ENCODE results near the gene DYRK1A. TPM values are rescaled to one million over a fixed set of nuclear protein-coding genes. Genes with fewer than 3 reads are reported as not detected.
A peak's percentile ranks its signal among the peaks of the same experiment; 100 is the strongest.

The DYRK1A gene
- total RNA-seq, 2 experiments from 2014 or later, result 47.6 to 51.1 TPM

DNA sequence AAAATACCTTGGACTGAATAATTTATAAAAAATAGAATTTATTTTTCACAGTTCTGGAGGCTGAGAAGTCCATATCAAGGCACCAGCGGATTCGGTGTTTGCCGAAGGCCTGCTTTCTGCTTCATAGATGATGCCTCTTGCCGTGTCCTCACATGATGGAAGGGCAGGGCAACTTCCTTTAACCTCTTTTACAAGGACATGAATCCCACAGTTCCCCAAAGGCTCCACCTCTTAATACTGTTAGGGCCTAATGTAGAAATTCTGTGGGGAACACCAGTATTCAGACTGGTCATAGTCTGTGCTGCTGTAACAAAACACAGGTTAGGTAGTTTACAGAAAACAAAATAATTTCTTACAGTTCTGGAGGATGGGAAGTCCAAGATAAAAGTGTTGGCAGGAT, 25.9 kb downstream of the DYRK1A start:
- Mint-ChIP-seq H3K9me3 (no peaks in the 10 kb centered on the region), H3K4me3 (no peak overlapping the region), H3K27ac (peak overlapping the region; percentile 13), H3K4me1 (ENCODE audit: low read depth) (peaks cover 82% of the 10 kb centered on the region), H3K36me3 (no peaks in the 10 kb centered on the region), H3K27me3 (no peaks in the 10 kb centered on the region)
- CTCF ChIA-PET, result interaction anchor here (1.8 kb wide), 1 partner anchor 10 kb away, joined by 8 read pairs; no protein-coding TSS in a partner anchor
- intact Hi-C loops (cut with micrococcal nuclease), result no loop called here
- POLR2A ChIA-PET, result no interaction called here
- DNase-seq, result no peak

DNA sequence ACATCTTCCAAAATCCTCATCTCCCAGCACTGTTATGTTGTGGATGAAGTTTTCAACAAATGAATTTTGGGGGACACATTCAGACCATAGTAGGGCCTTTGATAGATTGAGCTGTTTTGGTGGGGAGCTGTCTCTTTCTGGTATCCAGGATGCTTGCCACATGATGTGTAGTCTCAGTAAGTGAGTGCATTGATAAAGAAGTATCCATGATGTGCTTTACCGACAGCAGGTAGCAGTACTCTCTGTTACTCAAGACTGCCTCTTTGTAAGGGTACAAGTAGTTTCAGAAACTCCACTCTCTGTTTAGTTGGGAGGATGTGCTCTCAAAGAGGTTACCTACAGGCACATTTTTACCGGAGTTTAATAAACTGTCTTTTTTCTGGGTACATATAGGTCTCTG, 26.5 kb downstream of the DYRK1A start:
- no peak for DNase-seq
- peak overlapping the region; percentile 42 for H3K27ac Mint-ChIP-seq
- intact Hi-C loops (cut with micrococcal nuclease), result no loop called here
- H3K4me3 Mint-ChIP-seq, result no peak overlapping the region
- ChIA-PET POLR2A (no interaction called here), CTCF (no interaction called here)
- no peaks in the 10 kb centered on the region for H3K9me3 Mint-ChIP-seq
- H3K4me1 Mint-ChIP-seq (ENCODE audit: low read depth), result peaks cover 80% of the 10 kb centered on the region
- H3K27me3 Mint-ChIP-seq, result no peaks in the 10 kb centered on the region
- no peaks in the 10 kb centered on the region for H3K36me3 Mint-ChIP-seq

DNA sequence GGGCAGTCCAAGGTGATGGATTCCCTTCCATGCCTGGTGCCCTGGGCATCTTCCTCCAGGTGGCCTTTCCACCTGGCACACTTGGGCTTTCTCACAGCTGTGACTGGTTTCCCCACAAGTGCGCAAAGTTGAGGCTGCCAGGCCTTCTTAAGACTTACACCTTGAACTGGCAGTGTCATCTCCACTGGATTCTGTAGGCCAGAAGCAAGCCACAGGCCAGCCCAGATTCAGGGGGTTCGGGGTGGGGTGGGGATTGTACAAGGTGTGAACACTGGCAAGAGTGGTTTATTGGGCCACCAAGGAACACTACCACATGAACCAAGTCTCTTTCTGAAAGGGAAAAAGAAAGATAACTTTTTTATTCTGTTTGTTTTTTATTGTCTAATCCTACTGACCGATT, 27.2 kb downstream of the DYRK1A start:
- DNase-seq, result no peak
- Mint-ChIP-seq H3K4me3 (no peak overlapping the region), H3K27ac (no peak overlapping the region), H3K4me1 (ENCODE audit: low read depth) (peaks cover 79% of the 10 kb centered on the region), H3K9me3 (no peaks in the 10 kb centered on the region), H3K27me3 (no peaks in the 10 kb centered on the region), H3K36me3 (no peaks in the 10 kb centered on the region)
- POLR2A ChIA-PET, result no interaction called here
- CTCF ChIA-PET, result no interaction called here
- intact Hi-C loops (cut with micrococcal nuclease), result no loop called here

DNA sequence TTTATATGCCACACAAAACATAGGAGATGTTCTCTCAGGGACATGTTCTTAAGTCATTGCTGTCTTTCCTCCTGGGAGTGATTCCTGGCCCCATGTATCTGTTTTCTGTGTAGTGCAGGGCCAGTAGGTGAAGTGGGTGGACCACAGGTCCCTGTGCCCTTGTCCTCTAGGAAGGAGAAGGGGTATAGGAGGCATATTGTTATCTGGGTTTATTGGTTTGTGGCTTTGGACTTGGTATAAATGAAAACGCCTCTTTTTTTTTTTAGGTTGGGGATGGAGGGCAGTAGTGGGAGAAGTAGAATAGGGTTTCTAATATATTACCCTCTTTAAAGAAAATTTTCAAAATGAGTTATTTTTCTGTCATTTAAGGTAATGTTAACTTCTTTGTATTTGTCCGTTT, 29.4 kb downstream of the DYRK1A start:
- Mint-ChIP-seq H3K27ac (no peak overlapping the region), H3K36me3 (peaks cover 3% of the 10 kb centered on the region), H3K9me3 (peaks cover 4% of the 10 kb centered on the region), H3K4me3 (no peak overlapping the region), H3K27me3 (no peaks in the 10 kb centered on the region), H3K4me1 (ENCODE audit: low read depth) (peaks cover 76% of the 10 kb centered on the region)
- intact Hi-C loops (cut with micrococcal nuclease), result no loop called here
- POLR2A ChIA-PET, result no interaction called here
- DNase-seq, result no peak
- CTCF ChIA-PET, result no interaction called here

DNA sequence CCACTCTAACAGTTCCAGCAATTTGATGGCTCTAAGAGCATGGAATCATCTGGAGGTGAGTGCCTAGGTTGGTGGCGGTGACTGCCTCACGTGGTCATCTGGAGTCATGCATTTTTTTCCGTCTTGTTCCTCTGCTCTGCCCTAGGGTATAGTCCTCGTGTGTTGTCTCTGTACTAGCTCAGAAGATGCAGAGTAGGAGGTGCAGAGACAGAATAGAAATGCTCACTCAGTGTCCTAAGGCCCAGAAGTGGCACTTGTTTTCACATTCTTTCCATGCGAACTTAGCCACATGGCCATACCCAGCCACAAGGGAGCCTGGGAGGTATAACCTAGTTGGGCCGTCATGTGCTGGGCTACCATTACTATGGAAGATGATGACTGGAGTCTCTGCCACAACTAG, 30.3 kb downstream of the DYRK1A start:
- Mint-ChIP-seq H3K4me3 (no peak overlapping the region), H3K27ac (no peak overlapping the region), H3K9me3 (peaks cover 7% of the 10 kb centered on the region), H3K27me3 (no peaks in the 10 kb centered on the region), H3K4me1 (ENCODE audit: low read depth) (peaks cover 72% of the 10 kb centered on the region), H3K36me3 (peaks cover 5% of the 10 kb centered on the region)
- DNase-seq, result no peak
- ChIA-PET CTCF (interaction anchor here (1.0 kb wide), 1 partner anchor 15 kb away, joined by 3 read pairs; no protein-coding TSS in a partner anchor), POLR2A (no interaction called here)
- intact Hi-C loops (cut with micrococcal nuclease), result no loop called here

DNA sequence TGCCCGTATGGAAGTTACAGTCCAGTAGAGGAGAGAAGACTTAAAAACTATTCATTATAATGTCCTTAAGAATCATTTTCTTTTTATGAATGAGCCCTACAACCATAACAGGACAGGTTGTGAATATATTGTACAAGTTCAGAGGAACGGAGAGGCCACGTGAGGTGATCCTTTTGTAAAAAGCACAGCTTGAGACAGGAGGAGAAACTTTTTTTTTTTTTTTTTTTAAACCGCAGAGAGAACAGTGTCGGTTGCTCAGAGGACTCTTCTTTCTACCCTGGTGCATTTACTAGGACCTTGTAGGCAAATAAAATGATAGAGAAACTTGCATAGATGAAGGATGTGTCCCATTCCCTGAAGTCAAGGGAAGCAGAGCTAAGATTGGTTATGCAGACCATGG, 32.1 kb downstream of the DYRK1A start:
- no peak for DNase-seq
- CTCF ChIA-PET, result no interaction called here

DNA sequence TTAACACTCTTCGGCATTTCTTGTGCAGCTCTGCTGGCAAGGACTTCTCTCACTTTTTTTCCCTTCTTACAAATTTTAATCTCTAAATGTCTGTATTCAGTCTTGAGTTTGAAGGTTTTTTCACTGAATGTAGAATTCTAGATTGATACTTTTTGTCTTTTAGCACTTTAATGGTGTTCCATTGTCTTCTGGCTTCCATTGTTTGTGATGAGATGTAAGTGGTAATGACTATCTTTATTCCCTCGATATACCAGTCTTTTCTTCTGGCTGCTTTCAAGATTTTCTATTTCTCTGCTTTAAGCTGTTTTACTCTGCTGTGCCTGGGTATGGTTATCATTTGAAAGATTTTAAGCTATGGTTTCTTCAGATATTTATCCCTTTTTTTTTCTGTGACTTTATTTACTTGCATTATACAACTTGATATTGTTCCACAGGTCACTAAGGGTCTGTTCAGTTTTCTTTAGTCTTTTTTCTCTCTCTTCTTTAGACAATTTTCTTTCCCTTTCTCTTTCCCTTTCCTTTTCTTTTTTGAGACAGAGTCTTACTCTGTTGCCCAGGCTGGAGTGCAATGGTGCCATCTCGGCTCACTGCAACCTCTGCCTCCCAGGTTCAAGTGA, 35.8 kb downstream of the DYRK1A start:
- Mint-ChIP-seq H3K4me3 (no peak overlapping the region), H3K9me3 (peaks cover 15% of the 10 kb centered on the region), H3K27me3 (no peaks in the 10 kb centered on the region), H3K4me1 (ENCODE audit: low read depth) (peaks cover 76% of the 10 kb centered on the region), H3K36me3 (peaks cover 15% of the 10 kb centered on the region), H3K27ac (no peak overlapping the region)
- CTCF ChIA-PET, result interaction anchor here (1.5 kb wide), 1 partner anchor 16 kb away, joined by 7 read pairs; no protein-coding TSS in a partner anchor
- POLR2A ChIA-PET, result interaction anchor here (1.3 kb wide), 1 partner anchor 161 kb away, joined by 3 read pairs; no protein-coding TSS in a partner anchor
- intact Hi-C loops (cut with micrococcal nuclease), result no loop called here
- no peak for DNase-seq

More for the DNA sequence above, 32.1 kb downstream of the DYRK1A start:
- H3K9me3 Mint-ChIP-seq, result peaks cover 15% of the 10 kb centered on the region
- peaks cover 71% of the 10 kb centered on the region for H3K4me1 Mint-ChIP-seq (ENCODE audit: low read depth)
- POLR2A ChIA-PET, result no interaction called here
- no peak overlapping the region for H3K27ac Mint-ChIP-seq
- H3K36me3 Mint-ChIP-seq, result peaks cover 15% of the 10 kb centered on the region
- intact Hi-C loops (cut with micrococcal nuclease), result no loop called here
- no peaks in the 10 kb centered on the region for H3K27me3 Mint-ChIP-seq
- H3K4me3 Mint-ChIP-seq, result no peak overlapping the region

DNA sequence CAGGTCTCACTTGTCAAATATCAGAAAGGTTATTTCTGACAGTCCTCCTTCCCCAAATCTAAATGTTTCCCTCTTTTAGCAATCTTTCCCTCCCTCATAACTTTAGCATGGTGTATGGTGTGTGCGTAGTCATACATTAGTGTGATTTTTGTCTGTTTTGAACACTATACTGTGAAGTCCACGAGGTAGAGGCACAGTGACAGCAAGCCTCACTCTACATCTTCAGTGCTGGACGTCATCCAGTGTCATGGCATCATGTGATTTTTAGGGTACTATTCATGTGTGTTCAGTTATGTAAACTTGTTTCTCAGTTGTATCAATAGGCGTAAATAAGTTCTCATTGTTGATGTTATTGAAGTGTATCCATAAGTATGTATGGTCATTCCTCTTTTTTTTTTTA, 39.1 kb downstream of the DYRK1A start:
- POLR2A ChIA-PET, result no interaction called here
- peaks cover 13% of the 10 kb centered on the region for H3K9me3 Mint-ChIP-seq
- no peak overlapping the region for H3K4me3 Mint-ChIP-seq
- intact Hi-C loops (cut with micrococcal nuclease), result loop anchor here (5.0 kb wide), 1 partner anchor 138 kb away; the partner anchor contains the start of gene VPS26C
- peaks cover 18% of the 10 kb centered on the region for H3K36me3 Mint-ChIP-seq
- CTCF ChIA-PET, result no interaction called here
- no peak for DNase-seq
- peak overlapping the region; percentile 13 for H3K27ac Mint-ChIP-seq
- no peaks in the 10 kb centered on the region for H3K27me3 Mint-ChIP-seq
- peaks cover 79% of the 10 kb centered on the region for H3K4me1 Mint-ChIP-seq (ENCODE audit: low read depth)

DNA sequence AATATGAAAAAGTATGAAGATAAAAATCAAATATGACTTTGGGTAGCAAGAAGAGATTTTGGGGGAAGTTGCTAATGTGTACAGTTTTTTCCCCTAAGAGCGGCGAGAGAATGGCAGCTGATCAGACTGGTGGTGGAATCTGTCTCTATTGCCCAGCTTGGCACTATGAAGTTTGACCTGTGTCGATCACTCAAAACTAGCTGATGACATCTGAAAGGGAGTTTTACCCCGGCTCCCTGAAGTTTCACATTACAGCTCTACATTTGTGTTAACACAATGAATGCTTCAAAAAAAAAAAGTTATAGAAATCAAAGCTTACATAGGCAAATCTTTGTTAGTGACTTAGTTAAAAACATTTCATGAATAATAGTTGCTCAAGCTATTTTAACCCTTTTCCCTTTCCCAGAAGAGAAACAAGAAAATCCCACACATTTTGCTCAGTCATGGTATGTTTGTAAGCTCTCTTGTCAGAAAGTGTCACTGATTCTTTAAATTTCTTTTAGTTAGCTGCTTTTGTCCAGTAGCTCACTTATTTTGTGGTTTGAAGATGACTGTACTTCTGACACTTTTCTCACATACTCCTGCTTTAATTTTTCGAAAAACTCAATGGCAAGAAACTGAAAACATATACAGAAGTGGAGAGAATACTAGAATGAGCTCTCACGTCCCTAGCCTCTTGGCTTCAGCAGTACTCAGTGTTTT, 41.3 kb downstream of the DYRK1A start:
- no peaks in the 10 kb centered on the region for H3K27me3 Mint-ChIP-seq
- H3K4me3 Mint-ChIP-seq, result peak overlapping the region; percentile 22
- H3K4me1 Mint-ChIP-seq (ENCODE audit: low read depth), result peaks cover 84% of the 10 kb centered on the region
- no peak for DNase-seq
- peaks cover 7% of the 10 kb centered on the region for H3K36me3 Mint-ChIP-seq
- ChIA-PET POLR2A (interaction anchor here (0.6 to 1.6 kb wide), 10 partner anchors 9 to 1007 kb away, joined by 3 to 17 read pairs (median 3); partner anchors contain the start of genes DYRK1A and VPS26C), CTCF (interaction anchor here (0.6 to 2.2 kb wide), 9 partner anchors 11 to 141 kb away, joined by 3 to 17 read pairs (median 4); partner anchors contain the start of gene VPS26C)
- intact Hi-C loops (cut with micrococcal nuclease), result loop anchor here (1.0 to 5.0 kb wide), 4 partner anchors 29 to 141 kb away; partner anchors contain the start of genes DYRK1A and VPS26C
- H3K9me3 Mint-ChIP-seq, result no peaks in the 10 kb centered on the region
- peak overlapping the region; percentile 73 for H3K27ac Mint-ChIP-seq

DNA sequence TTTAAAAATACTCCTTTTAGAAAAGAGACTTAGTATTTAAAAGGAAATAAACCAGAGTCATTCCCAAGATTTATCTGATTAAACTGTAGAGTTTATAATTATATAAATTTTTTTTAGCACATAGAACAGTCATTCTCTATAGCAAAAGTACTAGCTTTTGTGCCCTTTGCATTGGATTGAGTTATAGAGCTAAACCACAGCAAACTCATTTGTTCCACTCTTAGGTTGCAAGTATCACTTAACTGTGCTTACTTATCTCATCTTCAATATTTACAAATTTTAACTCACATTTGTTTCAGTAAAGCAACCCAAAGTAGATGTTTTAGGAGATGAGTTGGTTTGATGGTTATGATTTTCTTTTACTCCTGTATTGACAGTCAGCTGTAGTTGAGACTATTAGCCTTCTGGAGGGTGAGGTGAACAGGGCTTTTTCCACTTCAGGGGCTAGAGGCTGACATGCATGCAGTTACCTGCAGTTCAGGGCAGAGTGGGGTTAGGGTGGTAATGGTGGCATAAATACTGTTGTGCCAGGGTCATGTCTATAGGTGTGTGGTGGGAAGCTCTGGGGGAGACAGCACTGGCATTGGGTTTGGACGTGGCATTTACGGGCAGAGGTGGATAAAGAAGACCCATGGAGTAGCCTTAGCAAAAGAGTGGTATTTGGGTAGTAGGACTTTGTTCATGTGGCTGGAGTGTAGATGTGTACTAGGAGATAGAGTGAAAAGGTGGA, 42.1 kb downstream of the DYRK1A start:
- intact Hi-C loops (cut with micrococcal nuclease), result loop anchor here (1.0 to 5.0 kb wide), 4 partner anchors 29 to 141 kb away; partner anchors contain the start of genes DYRK1A and VPS26C
- Mint-ChIP-seq H3K36me3 (peaks cover 6% of the 10 kb centered on the region), H3K27ac (peak overlapping the region; percentile 73), H3K4me1 (ENCODE audit: low read depth) (peaks cover 82% of the 10 kb centered on the region), H3K4me3 (no peak overlapping the region), H3K9me3 (no peaks in the 10 kb centered on the region), H3K27me3 (no peaks in the 10 kb centered on the region)
- ChIA-PET POLR2A (interaction anchor here (0.6 to 1.6 kb wide), 10 partner anchors 8 to 1008 kb away, joined by 3 to 17 read pairs (median 3); partner anchors contain the start of genes DYRK1A and VPS26C), CTCF (interaction anchor here (1.1 to 2.2 kb wide), 7 partner anchors 10 to 141 kb away, joined by 3 to 17 read pairs (median 5); partner anchors contain the start of gene VPS26C)
- DNase-seq, result no peak

DNA sequence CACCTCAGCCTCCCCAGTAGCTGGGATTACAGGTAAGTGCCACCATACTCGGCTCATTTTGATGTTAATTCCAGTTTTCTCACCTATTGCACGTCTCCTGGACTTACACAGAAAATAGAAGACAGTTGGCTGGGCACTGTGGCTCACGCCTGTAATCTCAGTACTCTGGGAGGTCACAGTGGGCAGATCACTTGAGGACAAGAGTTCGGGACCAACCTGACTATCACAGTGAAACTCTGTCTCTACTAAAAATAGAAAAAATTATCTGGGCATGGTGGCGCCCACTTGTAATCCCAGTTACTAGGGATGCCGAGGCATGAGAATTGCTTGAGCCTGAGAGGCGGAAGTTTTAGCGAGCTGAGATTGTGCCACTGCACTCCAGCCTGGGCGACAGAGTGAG, 44.1 kb downstream of the DYRK1A start:
- ChIA-PET CTCF (interaction anchor here (0.6 kb wide), 1 partner anchor 52 kb away, joined by 3 read pairs; no protein-coding TSS in a partner anchor), POLR2A (no interaction called here)
- H3K27me3 Mint-ChIP-seq, result no peaks in the 10 kb centered on the region
- H3K4me1 Mint-ChIP-seq (ENCODE audit: low read depth), result peaks cover 84% of the 10 kb centered on the region
- intact Hi-C loops (cut with micrococcal nuclease), result loop anchor here (5.0 kb wide), 1 partner anchor 47 kb away; no protein-coding TSS in a partner anchor
- no peak for DNase-seq
- no peak overlapping the region for H3K27ac Mint-ChIP-seq
- H3K36me3 Mint-ChIP-seq, result peaks cover 6% of the 10 kb centered on the region
- H3K4me3 Mint-ChIP-seq, result no peak overlapping the region
- no peaks in the 10 kb centered on the region for H3K9me3 Mint-ChIP-seq
